COLO829 (cell line): ENCODE data around the gene OR10G6.
"Not testable (repeated sequence)": the region's sequence is repeated elsewhere in the genome, so short reads cannot be mapped to it uniquely, and the experiment has no call there.

Experiments
- DNase-seq: peaks from one replicate; pipeline ENCODE4 v3.0.0; 2012; ENCODE audit warnings: low spot score

OR10G6 gene, protein sequence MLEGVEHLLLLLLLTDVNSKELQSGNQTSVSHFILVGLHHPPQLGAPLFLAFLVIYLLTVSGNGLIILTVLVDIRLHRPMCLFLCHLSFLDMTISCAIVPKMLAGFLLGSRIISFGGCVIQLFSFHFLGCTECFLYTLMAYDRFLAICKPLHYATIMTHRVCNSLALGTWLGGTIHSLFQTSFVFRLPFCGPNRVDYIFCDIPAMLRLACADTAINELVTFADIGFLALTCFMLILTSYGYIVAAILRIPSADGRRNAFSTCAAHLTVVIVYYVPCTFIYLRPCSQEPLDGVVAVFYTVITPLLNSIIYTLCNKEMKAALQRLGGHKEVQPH

DNA sequence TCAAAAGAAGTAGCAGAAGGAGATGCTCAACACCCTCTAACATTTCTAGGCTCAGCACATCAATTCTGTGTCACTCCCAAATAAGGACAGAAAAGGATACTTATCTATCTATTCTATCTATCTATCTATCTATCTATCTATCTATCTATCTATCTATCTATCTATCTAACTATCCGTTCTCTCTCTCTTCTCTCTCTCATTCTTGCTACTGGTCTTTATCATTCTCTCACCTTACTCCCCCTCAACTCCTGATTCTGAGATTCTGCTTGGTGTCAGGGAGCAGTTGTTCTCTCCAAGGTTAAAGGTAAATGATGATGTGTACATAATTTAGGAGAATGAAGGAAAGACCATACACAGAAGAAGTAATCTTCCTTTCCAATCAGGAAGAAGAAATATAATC, at the start of gene OR10G6:
OR10G6 (minus strand) TSS at position 43 of the 400 bp plus-strand sequence; CDS start at position 43, 0 bp downstream.
- DNase-seq: no peak

DNA sequence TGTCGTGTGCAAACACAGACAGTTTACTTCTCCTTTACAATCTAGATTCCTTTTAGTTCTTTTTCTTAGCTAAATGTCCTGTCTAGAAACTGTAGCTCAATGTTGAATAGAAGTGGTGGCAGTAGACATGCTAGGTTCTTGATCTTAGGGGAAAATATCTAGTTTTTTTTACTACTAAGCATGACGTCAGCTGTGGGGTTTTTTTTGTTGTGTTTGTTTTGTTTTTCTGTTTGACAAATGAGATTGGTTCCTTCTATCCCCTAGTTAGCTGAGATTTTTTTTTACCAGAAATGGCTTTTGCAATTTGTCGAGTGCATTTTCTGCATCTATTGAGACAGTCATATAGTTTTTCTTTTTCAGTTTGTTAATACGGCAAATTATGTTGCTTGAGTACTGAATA, 48.5 kb upstream of the OR10G6 start:
- no peak for DNase-seq

DNA sequence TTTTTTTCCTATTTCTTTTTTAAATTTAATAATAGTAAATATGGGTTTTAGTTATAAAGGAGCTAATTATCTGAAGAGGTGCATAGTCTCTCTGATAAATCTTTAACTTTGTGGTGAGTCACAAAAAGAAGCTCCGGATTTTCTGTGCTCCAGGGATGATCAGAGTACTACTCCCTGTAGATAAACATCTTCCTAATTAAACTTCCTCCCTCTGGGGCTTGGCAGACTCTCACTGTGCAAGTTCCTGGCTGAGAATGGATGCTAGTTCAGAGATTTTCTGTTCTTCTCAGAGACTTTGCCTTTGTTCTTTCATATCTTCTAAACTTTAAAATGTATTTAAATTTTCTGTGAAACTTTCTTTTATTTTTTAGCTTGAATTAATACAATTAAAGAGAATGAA, 46.3 kb upstream of the OR10G6 start, which contains the start of gene OR10G7:
OR10G7 (minus strand) TSS at position 72 of the 400 bp plus-strand sequence. CDS start 2,324 bp downstream, outside the sequence.
- DNase-seq: no peak

DNA sequence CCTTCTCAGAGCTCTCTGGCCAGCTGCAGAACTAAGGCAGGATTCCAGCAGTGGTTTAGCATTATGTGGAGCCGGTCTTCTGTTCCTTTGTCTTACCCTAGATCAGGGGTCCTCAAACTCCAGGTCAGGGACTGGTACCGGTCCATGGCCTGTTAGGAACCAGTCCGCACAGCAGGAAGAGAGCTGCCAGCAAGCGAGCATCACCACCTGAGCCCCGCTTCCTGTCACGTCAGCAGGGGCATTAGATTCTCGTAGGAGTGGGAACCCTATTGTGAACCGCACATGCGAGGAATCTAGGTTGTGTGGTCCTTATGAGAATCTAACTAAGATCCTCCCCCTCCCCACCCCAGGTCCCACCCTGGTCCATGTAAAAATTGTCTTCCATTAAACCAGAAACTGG, 44.6 kb upstream of the OR10G6 start:
- DNase-seq: no peak

DNA sequence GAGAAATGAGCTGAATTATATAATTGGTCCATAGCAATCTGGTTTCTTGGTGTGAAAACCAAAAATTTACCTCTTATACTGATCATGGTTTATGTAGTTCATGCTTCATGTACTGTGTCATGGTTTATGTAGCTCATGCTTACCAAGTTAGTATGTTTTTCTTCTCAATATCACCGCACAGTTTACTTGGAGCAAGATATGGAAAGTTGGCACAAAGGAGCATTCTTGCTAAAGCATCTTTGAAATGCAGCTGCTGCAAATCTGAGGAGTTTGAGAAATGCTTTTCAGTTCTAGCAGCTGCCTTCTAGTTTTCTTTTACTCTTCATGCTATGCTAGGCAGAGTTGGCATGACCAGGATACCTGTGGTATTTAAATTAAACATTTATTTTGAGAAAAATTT, 41.7 kb upstream of the OR10G6 start:
- DNase-seq: no peak

DNA sequence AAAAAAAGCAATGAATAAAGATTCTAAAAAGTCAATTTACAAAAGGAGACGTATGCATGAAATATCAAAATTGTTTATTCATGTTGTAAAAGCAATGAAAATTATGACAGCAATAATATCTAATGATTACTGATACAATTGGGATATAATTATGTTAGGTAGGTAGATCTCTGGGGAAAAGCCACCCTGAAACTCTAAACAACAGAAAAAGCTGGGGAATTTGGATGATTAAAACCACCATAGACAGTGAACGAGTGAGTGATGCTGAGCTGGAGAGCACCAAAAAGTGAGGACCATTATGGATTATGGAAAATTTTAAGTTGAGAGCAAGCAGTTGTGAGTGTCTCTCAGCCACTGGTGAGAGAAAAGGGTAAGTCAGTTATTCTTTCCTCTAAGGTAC, 31.5 kb upstream of the OR10G6 start, which contains the start of gene OR10G8:
OR10G8 (plus strand) TSS at position 301 of the 400 bp plus-strand sequence. CDS start 2,825 bp downstream, outside the sequence.
- DNase-seq: no peak

DNA sequence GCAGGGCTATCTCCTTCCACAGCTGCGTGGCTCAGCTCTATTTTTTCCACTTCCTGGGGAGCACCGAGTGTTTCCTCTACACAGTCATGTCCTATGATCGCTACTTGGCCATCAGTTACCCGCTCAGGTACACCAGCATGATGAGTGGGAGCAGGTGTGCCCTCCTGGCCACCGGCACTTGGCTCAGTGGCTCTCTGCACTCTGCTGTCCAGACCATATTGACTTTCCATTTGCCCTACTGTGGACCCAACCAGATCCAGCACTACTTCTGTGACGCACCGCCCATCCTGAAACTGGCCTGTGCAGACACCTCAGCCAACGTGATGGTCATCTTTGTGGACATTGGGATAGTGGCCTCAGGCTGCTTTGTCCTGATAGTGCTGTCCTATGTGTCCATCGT, 20.9 kb upstream of the OR10G6 start:
- DNase-seq: not testable (repeated sequence)

DNA sequence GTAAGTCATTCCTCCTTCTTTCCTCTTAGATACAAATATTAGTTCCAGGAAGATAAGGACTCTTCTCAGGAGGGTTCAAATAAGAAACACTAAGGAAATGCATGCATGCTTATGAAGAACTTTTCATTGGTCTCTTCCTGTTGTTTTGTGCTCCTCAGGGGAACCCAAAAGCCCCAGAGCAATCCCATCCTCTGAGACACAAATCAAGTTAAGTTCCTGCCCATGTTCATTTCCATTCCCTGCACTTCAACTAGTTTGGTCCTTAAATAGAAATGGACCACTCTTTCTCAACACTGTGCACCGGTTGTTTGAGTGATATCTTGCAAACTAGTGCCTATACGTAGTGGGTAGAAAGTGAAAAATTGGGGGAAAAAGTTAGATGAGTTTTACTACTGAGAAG, 17.7 kb upstream of the OR10G6 start, which contains the start of gene OR10G4:
OR10G4 (plus strand) TSS at position 301 of the 400 bp plus-strand sequence. CDS start 2,578 bp downstream, outside the sequence.
- DNase-seq: no peak

DNA sequence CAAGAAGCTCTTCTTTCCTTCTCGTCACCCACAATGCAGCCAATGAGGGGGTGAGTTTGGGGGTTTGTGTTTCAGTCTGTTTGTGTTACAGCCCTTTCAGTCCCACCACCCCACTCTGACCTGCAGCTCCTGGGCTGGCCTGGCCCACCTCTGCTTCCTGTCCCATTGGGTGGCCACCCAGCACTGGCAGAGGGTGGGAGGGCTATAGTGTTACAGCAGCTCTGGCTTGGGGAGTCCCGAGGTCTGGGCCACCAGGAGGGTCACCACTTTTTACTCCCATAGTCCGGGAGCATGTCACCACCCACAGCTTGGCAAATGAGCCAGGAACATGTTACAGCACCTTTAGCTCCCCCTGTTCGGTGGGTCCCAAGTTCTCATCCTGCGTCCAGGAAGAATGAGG, 15.7 kb downstream of the OR10G6 start:
- no peak for DNase-seq

DNA sequence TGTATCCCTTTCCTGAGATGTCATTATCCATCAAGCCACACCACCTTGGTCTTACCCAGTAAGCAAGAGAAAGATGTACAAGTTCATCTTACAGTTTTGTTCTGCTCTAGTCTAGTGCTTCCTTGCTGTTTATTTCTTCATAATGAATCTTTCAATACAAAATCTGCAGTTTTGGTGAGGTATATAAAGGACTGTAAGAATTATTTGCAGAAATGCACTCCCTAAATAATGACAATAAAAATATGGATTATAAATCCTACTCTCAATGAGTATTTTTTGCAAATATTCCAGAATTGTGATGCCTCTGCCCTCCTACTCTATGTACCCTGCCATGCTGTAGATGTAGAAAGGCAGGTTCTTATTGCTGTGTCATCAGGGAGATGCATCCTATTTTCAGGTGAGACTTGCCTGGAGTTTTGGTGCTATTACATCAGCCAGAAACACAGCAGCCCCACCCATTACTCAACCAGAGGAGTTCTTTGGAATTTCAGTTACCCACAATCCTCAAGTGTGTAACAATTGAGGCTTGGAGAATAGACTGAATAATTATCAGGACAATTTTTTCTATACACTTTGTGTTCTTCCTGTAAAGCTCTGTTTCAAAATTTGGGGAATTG, 17.1 kb downstream of the OR10G6 start, which contains the start of gene OR10S1:
OR10S1 (minus strand) TSS at position 51 of the 617 bp plus-strand sequence. CDS start 117 bp downstream, outside the sequence.
- no peak for DNase-seq

DNA sequence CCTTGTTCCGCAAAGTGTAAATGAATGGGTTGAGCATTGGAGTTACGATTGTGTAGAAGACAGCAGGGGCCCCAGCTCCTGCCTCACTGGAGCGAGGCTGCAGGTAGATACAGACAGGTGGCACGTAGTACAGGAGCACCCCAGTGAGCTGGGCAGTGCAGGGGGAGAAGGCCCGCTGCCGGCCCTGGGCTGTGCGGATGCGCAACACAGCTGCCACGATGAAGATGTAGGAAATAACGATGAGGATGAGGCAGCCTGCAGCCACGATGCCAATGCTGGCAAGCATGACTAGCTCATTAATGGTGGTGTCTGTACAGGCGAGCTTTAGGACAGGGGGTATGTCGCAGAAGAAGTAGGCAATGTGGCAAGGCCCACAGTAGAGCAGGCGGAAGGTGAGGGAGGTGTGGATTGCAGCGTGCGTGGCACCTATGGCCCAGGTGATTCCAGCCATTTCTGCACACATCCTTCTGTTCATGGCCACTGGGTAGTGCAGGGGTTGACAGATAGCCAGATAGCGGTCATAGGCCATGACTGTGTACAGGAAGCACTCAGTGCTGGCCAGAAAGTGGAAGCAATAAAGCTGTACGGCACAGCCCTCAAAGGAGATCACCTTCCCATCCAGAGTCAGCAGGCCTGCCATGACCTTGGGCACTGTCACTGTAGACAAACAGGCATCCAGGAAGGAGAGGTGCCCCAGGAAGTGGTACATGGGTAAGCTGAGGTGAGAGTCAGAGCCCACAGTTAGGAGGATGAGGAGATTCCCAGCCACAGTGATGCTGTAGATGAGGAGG, 18.0 kb downstream of the OR10G6 start:
- no peak for DNase-seq

DNA sequence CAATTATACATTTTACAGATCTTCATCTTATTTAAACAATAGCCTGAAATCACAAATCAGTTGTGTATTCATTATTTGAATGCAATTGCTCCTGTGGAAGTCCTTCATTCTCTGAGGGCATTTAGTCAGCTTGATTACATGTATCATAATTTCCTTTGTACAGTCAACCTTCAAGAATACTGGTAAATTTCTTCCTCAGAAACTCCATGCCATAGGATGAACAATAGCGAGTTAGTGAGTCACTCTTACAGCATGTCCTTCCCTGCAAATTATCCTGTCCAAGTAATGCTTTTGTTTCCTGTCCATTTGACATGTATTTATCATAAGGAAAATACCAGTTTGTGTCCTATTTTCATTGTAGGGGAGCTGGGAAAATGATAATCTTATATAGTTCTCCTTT, 21.1 kb downstream of the OR10G6 start:
- DNase-seq: no peak

DNA sequence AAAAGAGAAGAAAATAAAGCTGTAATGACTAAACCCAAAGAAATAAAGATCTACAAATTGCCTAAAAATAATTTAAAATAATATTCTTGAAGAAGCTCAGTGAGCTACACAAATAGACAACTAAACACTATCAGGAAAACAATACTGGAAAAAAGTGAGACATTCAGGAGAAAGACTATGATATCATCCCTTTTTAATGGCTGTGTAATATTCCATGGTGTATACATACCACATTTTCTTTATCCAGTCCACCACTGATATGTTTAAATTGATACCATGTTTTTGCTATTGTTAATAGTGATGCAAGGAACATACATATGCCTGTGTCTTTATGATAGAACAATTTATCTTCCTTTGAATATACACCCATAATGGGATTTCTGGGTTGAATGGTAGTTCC, 38.2 kb downstream of the OR10G6 start:
- DNase-seq: no peak

DNA sequence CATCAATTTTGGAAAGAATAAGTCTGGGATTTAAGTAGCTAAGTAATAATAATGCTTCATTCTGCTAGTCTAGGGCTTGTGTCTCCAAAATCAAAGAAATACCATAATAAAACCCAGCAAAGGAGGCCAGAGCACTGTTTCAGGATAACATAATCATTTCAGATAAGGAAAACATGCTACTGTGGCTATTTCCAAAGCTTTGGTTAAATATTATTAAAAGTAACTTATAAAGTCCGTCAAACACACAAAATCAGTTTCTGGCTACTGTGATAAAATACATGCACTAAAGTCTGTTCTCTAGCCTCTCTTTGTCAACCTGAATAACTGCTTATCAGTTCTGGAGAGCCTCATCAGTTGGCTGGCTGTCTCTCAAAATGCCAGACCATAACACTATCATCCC, 49.8 kb downstream of the OR10G6 start:
- no peak for DNase-seq
